Measurements from ENCODE around the gene IL17C.
"Not testable (repeated sequence)": the region's sequence is repeated elsewhere in the genome, so short reads cannot be mapped to it uniquely, and the experiment has no call there.

Gene IL17C

DNA sequence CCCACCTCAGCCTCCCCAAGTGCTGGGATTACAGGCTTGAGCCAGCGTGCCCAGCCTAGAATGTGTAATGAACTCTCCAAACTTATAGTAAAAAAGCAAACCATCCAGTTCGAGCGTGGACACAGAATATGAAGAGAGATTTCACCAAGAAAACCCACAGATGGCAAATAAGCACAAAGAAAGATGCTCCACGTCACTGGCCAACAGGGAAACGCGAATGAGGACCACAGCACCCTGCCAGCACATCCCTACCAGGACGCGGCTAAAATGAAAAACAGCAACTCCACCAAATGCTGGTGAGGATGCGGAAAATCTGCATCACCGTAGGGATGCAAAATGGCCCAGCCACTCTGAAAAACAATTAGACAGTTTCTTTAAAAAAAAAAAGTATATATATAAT lies 23.1 kb downstream of the IL17C start:
- DNase-seq (ENCODE audit: low read depth), result no peak

DNA sequence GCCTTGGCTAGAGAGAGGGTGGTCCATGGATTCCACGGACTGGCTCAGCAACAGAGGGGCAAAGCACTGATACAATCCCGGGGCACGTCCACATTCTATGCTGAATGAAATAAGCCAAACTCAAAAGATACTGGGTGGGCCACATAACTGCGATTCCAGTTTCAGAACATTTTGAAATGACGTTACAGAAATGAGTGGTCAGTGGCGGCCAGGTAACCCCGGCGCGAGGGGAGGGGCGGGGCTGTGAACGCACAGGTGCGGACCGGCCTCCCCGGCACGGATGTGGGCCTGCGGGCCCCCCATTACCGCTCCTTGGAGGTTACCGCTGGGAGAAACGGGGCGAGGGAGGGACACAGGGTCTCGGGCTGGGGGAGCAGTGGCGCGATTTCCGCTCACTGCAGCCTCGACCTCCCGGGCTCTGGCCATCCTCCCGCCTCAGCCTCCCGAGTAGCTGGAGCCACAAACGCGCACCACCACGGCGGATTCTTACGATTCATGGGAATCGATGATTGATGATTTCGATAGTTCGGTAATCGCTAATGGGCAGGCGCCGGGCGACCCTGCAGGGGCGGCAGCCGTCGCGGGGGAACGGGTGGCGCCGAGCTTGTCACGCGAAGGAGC lies 24.0 kb downstream of the IL17C start:
- no peak for DNase-seq (ENCODE audit: low read depth)

DNA sequence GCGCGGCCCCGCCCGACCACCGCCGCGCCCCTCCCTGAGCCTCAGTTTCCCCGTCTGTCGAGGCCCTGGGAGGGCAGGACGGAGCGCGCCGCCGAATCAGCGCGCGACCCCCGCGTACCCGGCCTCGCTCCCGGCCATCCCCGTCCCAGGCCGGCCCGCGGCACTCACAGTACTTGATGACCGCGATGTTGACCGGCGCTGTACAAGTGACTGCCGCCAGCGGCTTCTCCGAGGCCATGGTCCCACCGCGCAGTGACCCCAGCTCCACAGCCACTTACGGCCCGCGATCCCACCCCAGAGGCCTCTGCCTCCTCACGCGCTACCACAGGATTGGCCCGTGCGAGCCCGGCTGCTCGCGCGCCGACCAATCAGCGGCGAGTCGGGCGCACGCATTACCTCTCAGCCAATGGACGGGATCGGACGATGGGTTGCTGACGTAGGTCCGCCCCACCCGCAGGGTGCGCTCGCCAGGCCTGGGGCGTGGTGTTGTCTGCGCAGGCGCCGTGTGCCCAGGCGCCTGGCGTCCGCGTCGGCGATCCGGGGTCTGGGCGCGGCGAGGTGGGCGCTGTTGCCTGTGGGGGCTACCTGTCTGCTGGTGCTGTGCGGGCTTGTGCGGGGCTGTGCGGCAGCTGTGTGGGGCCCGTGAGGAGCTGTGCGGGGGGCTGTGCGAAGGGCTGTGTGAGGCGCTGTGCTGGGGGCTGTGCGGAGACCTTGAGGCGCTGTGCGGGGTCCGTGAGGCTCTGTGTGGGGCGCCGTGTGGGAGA lies 24.7 kb downstream of the IL17C start, which contains the start of gene MVD:
Gene MVD (minus strand): TSS at position 249 of the 764 bp plus-strand sequence. CDS start 11 bp downstream, at position 238.
- peak; percentile 93 for DNase-seq (ENCODE audit: low read depth)

- DNase-seq (ENCODE audit: low read depth), result no peak
Observed at GRCh38 chr16:88665148-88665547, 26.8 kb downstream of the IL17C start.

GRCh38 chr16:88665570-88665969 lies 27.2 kb downstream of the IL17C start:
- DNase-seq (ENCODE audit: low read depth), result no peak

DNA sequence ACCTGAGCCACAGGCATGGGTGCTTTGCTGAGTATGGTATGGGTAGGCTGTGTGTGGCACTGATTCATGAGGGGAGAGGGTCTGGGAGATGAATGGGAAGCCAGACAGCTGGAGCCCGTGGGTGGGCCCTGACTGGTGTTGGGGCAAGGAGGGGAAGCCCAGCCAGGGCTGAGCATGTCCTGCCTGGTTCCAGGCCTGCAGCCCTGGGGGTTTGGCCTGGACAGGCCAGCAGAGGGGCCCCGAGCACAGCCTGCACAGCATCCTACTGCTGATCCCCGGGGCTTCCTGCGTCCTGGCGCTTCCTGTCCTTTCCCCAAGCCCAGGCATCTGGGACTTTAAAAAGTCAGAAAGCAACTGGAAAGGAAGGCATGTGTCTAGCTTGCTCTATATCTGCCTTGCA lies 29.1 kb downstream of the IL17C start:
- DNase-seq (ENCODE audit: low read depth), result no peak

DNA sequence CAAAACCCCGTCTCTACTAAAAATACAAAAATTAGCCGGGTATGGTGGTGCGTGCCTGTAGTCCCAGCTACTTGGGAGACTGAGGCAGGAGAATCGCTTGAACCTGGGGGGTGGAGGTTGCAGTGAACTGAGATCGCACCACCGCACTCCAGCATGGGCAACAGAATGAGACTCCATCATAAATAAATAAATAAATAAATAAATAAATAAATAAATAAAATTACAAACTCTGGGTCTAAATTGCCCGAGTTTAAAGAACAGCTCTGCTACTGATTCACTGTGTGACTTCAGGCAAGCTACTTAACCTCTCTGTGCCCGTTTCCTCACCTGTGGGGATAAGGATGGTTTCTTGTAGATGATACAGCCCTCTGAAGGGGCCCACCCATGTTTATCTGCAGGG lies 31.1 kb downstream of the IL17C start:
- not testable (repeated sequence) for DNase-seq (ENCODE audit: low read depth)

- DNase-seq (ENCODE audit: low read depth), result no peak
Observed at GRCh38 chr16:88669980-88670379, 31.6 kb downstream of the IL17C start.

DNA sequence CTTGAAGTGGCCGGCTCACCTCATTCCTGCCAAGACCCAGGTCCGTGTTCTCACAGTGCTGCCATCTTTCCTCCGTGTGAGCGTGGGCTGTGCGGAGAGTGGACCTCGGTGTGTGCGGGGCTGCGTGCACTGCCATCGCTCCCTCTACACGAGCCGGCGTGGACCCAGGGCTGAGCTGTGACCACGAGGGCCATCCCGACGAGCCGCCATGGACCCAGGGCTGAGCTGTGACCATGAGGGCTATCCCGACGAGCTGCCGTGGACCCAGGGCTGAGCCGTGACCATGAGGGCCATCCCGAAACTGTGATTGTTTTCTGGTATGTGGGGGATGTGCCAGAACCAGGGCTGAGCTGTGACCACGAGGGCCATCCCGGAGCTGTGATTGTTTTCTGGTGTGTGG lies 33.4 kb downstream of the IL17C start:
- DNase-seq (ENCODE audit: low read depth), result no peak

DNA sequence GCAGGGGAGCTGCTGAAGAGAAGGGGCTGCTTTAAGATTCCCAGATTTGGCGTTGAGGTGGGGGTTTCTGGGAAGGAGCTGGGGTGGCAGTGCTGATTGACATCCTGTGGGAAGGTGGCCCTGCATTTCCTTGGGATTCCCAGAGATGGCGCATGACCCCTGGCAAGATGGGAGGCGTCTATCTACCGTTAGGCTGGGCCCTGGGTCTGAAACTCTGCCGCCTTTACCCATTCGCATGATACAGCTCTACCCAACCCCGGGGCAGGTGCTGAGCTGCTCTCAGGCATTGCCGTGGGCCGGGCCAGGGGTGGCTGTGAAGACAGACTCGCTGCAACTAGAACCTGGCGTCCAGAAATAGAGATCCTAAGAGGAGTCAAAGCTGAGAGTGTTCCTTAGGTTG lies 34.4 kb downstream of the IL17C start:
- no peak for DNase-seq (ENCODE audit: low read depth)

DNA sequence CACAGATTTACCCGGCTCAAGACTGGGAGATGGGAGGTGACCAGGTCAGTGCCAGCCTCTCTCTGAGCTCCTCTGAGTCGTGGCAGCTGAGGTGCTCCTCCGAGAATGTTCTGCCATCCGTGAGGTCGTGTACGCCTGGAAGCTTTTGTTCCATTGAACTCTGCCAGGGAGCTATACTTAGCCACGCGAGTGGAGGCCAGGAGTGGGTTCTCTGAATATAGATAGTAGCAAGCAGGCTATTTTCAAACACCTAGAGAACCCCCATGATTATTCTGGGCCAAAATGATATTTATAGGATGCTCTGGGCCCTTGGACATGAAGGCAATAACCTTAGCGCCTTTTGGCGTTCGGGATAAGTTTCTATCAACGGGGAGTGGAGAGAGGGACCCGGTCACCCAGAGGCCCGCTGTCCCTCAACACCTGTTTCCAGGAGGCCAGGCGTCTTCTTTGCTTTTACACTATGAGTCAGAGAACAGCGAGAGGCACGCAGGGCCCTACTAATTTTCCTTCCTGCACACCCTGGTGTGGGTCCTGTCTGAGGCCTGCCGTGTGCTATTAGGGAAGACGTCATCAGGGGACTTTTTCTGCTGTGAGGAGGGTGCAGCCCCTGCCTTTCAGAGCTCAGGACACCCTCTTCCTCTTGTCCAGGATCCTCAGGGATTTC lies 35.5 kb downstream of the IL17C start:
- no peak for DNase-seq (ENCODE audit: low read depth)

DNA sequence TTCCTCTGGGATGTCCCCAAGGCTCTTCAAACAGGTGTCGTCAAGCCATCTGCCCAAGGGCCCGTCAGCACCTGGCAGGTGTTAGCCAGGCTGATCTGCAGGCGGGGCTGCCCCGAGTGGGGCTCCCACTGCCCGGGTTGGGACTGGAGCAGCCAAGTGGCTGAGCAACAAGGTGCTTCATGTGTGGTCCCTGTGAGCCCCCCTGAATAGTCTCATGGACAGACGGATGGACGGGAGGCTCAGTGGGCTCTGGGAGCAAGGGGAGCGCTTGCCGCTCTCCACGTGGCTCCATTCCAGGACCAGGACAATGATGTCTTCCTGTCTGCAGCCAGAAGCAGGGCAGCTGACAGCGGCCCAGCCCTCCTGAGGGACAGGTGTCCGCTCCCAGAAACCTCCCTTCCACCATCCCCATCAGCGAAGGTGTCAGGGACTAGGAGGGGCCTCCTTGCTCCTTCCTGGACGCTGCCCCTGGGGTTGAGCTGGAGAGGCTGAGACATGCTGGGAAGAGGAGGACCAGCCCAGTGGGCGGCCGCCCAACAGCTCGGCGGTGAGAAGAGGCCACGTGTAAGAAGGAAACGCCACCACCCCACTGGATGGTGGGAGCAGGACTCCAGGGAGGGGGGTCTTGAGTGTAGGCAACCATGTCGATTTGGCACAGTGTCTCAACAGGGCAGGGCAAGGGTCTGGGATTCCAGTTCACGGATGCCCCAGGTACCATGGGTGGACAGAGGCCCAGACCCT lies 38.3 kb downstream of the IL17C start:
- no peak for DNase-seq (ENCODE audit: low read depth)

DNA sequence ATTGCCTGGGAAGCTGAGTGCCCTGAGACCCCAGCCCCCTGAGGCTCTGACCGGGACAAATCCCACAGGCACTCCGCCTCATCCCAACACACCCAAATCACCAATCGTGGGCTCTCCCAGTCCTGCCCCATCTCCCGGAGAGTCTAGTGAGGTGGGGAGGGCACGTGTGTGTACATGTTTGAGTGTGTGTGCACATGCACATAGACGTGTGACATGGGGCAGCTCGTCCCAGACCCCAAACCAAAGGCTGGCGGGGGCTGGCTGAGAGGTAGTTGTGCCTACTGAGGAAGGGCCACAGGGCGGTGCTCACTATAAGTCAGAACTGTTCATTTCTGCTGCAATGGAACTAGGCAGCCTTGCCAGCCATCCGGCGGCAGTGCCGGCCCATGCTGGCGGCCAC lies 39.3 kb downstream of the IL17C start:
- no peak for DNase-seq (ENCODE audit: low read depth)

GRCh38 chr16:88678224-88678979 lies 40.0 kb downstream of the IL17C start:
- no peak for DNase-seq (ENCODE audit: low read depth)

GRCh38 chr16:88680554-88681083 lies 42.2 kb downstream of the IL17C start:
- DNase-seq (ENCODE audit: low read depth), result no peak

DNA sequence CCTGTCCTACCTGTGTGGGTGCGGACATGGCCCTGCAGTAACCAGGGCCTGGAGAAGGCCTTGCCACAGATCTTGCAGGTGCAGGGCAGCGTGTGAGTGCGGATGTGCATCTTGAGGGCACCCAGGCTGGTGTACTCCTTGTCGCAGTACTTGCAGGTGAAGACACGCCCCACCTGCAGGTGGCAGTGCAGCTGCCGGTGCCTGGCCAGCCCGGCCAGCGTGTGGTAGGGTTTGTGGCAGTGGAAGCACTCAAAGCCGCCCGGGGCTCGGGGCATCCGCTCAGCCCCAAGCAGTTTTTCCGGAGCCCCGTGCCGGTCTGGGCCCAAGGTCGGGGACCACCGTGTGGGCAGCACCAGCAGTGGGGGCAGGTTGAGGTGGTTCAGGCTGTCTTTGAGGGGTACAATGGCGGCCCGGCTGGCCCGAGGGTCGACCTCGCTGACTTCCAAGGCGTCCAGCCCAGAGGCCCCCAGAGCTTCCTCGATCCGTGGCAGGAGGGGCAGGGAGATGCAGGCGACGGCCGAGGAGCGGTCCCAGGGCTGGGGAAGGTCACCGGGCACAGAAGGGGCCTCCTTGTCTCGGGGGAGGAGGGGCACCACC lies 42.8 kb downstream of the IL17C start:
- DNase-seq (ENCODE audit: low read depth), result no peak

- peak; percentile 36 for DNase-seq (ENCODE audit: low read depth)
Observed at GRCh38 chr16:88681709-88682451, 43.5 kb downstream of the IL17C start.

DNA sequence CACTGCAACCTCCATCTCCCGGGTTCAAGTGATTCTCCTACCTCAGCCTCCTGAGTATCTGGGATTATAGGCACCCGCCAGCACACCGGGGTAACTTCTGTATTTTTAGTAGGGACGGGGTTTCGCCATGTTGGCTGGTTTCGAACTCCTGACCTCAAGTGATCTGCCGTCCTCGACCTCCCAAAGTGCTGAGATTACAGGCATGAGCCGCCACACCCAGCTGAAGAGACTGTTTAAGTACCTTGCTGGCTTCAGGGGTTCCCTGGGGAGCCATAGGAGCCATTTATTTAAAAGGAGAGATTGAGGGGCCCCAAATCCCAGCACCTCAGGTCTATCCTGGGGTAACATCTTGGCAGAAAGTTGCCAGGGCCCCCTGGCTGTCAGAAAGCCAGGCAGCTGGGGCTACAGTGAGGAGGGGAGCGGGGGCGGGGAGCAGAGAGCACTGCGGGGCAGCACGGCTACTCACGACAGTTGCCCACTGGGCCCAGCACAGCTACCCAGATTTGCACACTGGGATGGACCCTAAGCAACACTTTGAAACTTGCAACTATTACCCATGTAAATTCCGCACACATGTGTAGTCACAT lies 46.3 kb downstream of the IL17C start:
- no peak for DNase-seq (ENCODE audit: low read depth)

GRCh38 chr16:88685156-88686061 lies 47.0 kb downstream of the IL17C start:
- DNase-seq (ENCODE audit: low read depth), result peak; percentile 39

Measured in activated T-helper 1 cell treated with Interleukin-2 at 50 U/mL for 16 hours (primary cell).